ENCODE results near the gene ANKRD11.
A peak's percentile ranks its signal among the peaks of the same experiment; 100 is the strongest.

The ANKRD11 gene

GRCh38 chr16:89409161-89409711 is 81.1 kb downstream of the ANKRD11 start:
- TF ChIP-seq CTCF (IDR thresholded peaks at IDR 0.05; ENCODE audit: low read depth, low read length), result no peak

GRCh38 chr16:89408315-89408714 is 82.0 kb downstream of the ANKRD11 start:
- TF ChIP-seq CTCF (IDR thresholded peaks at IDR 0.05; ENCODE audit: low read depth, low read length), result no peak
- DNase-seq (ENCODE audit: low read depth in 2 of 2), result no peak
- H3K4me3 ChIP-seq (replicated peaks in 1 of 2; ENCODE audit: low read depth in 2 of 2, low read length in 2 of 2), result no peak overlapping the region

More at GRCh38 chr16:89409161-89409711, 81.1 kb downstream of the ANKRD11 start:
- no peak overlapping the region for H3K4me3 ChIP-seq (replicated peaks in 1 of 2; ENCODE audit: low read depth in 2 of 2, low read length in 2 of 2)
- DNase-seq (ENCODE audit: low read depth in 2 of 2), result peak; percentile 24 to 52

GRCh38 chr16:89407925-89408300 is 82.4 kb downstream of the ANKRD11 start:
- no peak for TF ChIP-seq CTCF (IDR thresholded peaks at IDR 0.05; ENCODE audit: low read depth, low read length)
- DNase-seq (ENCODE audit: low read depth in 2 of 2), result peak; percentile 27 to 50
- H3K4me3 ChIP-seq (replicated peaks in 1 of 2; ENCODE audit: low read depth in 2 of 2, low read length in 2 of 2), result no peak overlapping the region

- DNase-seq (ENCODE audit: low read depth in 2 of 2), result no peak
- no peak overlapping the region for H3K4me3 ChIP-seq (replicated peaks in 1 of 2; ENCODE audit: low read depth in 2 of 2, low read length in 2 of 2)
- TF ChIP-seq CTCF (IDR thresholded peaks at IDR 0.05; ENCODE audit: low read depth, low read length), result no peak
These were observed 83.0 kb downstream of the ANKRD11 start for GRCh38 chr16:89407282-89407924.

- no peak for TF ChIP-seq CTCF (IDR thresholded peaks at IDR 0.05; ENCODE audit: low read depth, low read length)
- no peak for DNase-seq (ENCODE audit: low read depth in 2 of 2)
- H3K4me3 ChIP-seq (replicated peaks in 1 of 2; ENCODE audit: low read depth in 2 of 2, low read length in 2 of 2), result no peak overlapping the region
These were observed 84.0 kb downstream of the ANKRD11 start for GRCh38 chr16:89406277-89406888.

GRCh38 chr16:89404561-89404960 is 85.8 kb downstream of the ANKRD11 start:
- no peak overlapping the region for H3K4me3 ChIP-seq (replicated peaks in 1 of 2; ENCODE audit: low read depth in 2 of 2, low read length in 2 of 2)
- TF ChIP-seq CTCF (IDR thresholded peaks at IDR 0.05; ENCODE audit: low read depth, low read length), result no peak
- no peak for DNase-seq (ENCODE audit: low read depth in 2 of 2)

Measured in cardiac fibroblast (primary cell).